HEK293T (cell line): ENCODE measurements around the gene NEK6.

ENCODE experiments used
- ARNT ChIP-seq: fragments of 450-650 bp; IDR thresholded peaks from 2 replicates; pipeline ENCODE4 v1.6.1; 2017; ENCODE audit warnings: mild to moderate bottlenecking
- BHLHE40 ChIP-seq: fragments of 450-650 bp; IDR thresholded peaks from 2 replicates; pipeline ENCODE4 v1.6.1; 2016; ENCODE audit warnings: mild to moderate bottlenecking, moderate library complexity, borderline replicate concordance
- CTBP1 ChIP-seq: fragments of 450-650 bp; IDR thresholded peaks from 2 replicates; pipeline ENCODE4 v1.6.1; 2016; ENCODE audit warnings: borderline replicate concordance
- ELF4 ChIP-seq: fragments of 450-650 bp; IDR thresholded peaks from 2 replicates; pipeline ENCODE4 v1.6.1; 2017; ENCODE audit warnings: antibody characterized with exemption
- FOXA1 ChIP-seq: fragments of 450-650 bp; IDR thresholded peaks from 2 replicates; pipeline ENCODE4 v1.6.1; 2016; ENCODE audit warnings: mild to moderate bottlenecking
- FOXK2 ChIP-seq: fragments of 450-650 bp; IDR thresholded peaks from 2 replicates; pipeline ENCODE4 v1.6.1; 2016; ENCODE audit warnings: mild to moderate bottlenecking
- FOXM1 ChIP-seq: fragments of 450-650 bp; IDR thresholded peaks from 2 replicates; pipeline ENCODE4 v1.6.1; 2017; ENCODE audit warnings: mild to moderate bottlenecking, borderline replicate concordance
- HDGF ChIP-seq: fragments of 450-650 bp; IDR thresholded peaks from 2 replicates; pipeline ENCODE4 v1.6.1; 2017; ENCODE audit warnings: antibody characterized with exemption, borderline replicate concordance
- L3MBTL2 ChIP-seq: fragments of 450-650 bp; conservative IDR thresholded peaks from 2 replicates; pipeline ENCODE4 v1.6.1; 2016; ENCODE audit warnings: mild to moderate bottlenecking
- LEF1 ChIP-seq: fragments of 450-650 bp; IDR thresholded peaks from 2 replicates; pipeline ENCODE4 v1.6.1; 2017; ENCODE audit warnings: mild to moderate bottlenecking, borderline replicate concordance
- SP1 ChIP-seq: fragments of 450-650 bp; IDR thresholded peaks from 2 replicates; pipeline ENCODE4 v1.6.1; 2017
- SUZ12 ChIP-seq: fragments of 450-650 bp; IDR thresholded peaks from 2 replicates; pipeline ENCODE4 v1.6.1; 2016; ENCODE audit warnings: mild to moderate bottlenecking

GRCh38 chr9:124290053-124290591, 32.4 kb downstream of the NEK6 start:
- TF ChIP-seq ELF4 (no peak), BHLHE40 (no peak), ARNT (no peak), FOXA1 (no peak), FOXM1 (no peak), L3MBTL2 (no peak), SP1 (no peak), SUZ12 (no peak), CTBP1 (no peak), HDGF (no peak), FOXK2 (no peak), LEF1 (no peak)
